ENCODE measurements around the gene GNAQ. TPM values are rescaled to one million over a fixed set of nuclear protein-coding genes. Genes with fewer than 3 reads are reported as not detected.
"Not testable (repeated sequence)": the region's sequence is repeated elsewhere in the genome, so short reads cannot be mapped to it uniquely, and the experiment has no call there.

The GNAQ gene
- 97.5 TPM for total RNA-seq

DNA sequence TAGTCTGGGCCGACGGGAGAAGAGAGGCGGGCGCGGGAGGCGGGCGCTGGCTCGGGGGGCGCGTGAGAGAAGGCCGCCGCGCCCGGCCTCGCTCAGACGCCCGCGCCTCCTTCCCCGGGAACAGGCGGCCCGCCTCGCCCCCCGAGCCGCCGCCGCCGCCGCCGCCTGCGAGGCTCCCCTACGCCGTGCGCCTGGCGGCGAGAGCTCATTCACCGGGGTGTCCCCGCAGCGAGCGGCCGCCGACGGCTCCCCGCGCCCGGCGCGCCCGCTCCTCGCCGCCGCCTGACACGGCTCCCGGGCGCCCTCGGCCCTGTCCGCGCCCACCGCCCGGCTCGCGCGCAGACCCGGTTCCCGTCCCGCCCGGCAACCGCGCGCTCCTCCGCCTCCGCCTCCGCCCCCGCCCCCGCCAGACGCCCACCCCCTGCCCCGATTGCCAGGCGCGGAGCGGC lies at the start of gene GNAQ:
TSS of gene GNAQ (minus strand) at position 368 of the 449 bp plus-strand sequence. CDS start 576 bp downstream, outside the sequence.
- intact Hi-C loops (cut with DNase I) = loop anchor here (10.0 kb wide), 1 partner anchor 57 kb away; no protein-coding TSS in a partner anchor
- ATAC-seq (no peak), DNase-seq (ENCODE audit: low spot score) (no peak)

DNA sequence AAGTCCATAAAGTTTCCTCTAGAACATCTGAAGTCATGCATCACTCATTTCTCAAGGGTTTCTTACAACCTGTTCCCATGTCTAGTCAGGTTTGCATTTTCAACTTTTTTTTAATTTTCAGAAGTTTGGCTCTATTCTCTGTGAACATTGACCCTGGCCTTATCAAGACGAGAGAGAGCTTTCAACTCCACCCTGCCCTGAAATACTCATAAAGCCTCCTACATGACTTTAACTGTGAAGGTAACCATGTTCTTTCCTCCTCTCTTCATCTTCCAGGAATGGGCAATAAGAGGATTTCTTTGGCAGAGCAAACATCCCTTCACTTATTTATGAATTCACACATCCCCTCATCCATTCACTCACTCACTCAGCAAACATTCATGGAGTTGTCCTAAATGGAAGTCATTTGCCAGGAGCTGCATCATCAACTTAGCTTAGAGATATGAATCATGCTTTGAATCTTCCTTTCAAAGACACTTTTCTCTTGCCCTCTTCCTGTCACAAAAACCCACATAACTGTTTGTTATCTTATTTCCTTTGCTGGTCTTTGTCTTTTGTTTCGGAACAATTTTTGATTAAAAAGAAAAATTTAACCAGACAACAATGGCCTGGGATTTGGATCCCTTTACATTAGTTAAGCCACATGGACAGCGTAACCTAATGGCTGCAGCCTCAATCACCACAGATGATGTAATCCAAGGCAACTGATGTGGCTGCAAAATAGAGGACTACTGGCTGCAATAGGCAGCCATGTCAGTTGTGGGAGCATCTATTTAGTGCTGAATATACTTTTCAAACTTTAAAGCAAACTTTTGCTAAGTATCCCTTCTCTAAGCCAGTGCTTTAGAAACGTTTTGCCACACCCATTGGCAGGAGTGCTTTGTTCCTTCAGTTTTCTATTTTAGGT lies 43.0 kb upstream of the GNAQ start:
- ATAC-seq (no peak), DNase-seq (ENCODE audit: low spot score) (no peak)
- intact Hi-C loops (cut with DNase I) = loop anchor here (5.0 kb wide), 1 partner anchor 1078 kb away; no protein-coding TSS in a partner anchor

DNA sequence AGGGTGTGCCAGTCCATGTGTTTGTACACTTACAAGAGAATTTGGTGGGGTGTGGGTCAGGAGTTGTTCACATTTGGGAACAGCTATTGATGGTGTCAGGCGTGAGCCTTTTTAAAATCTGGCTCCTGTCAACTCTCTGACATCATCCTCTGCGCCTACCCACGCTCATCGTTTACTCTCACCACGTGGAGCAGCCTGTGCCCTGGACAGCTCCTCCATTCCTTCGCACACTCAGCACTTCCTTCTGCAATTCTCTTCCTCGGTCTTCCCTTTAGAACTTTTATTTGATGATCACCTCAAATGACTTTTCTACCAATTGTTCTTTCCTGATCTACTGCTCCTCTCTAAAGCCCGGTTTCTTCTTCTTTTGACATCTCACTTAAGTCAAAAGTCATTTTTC lies 42.1 kb upstream of the GNAQ start:
- intact Hi-C loops (cut with DNase I) = loop anchor here (5.0 kb wide), 1 partner anchor 1079 kb away; no protein-coding TSS in a partner anchor
- DNase-seq (ENCODE audit: low spot score) = no peak
- ATAC-seq = no peak

DNA sequence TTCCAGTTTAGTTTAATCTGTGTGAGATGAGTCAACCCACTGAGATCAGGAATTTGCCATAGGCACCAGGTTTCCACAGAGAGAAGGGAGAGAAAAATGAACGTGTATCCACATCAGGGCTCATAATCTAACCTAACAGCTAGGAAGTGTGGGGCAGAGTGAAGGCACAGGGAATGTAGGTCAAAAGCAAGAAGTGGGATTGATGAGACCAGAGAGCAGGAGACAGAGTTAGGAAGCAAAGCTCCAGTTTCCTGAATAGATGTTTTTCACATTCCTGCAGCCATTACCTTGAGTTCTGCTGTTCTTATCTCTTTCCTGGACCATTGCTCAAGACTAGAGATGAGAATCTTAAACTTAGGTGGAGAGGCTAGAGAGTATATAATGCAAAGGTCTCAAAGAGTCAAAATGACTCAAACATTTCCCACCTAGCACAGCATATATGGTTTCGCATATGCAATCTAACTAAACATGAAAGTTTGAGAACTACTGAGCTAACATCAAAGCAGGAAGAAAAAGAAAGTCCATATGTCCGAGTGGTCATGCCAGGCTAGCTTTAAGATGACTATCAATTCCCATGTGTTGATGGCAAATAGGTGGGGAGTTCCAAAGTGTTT lies 41.1 kb upstream of the GNAQ start:
- DNase-seq (ENCODE audit: low spot score) (no peak), ATAC-seq (no peak)
- intact Hi-C loops (cut with DNase I) = loop anchor here (5.0 kb wide), 1 partner anchor 1080 kb away; no protein-coding TSS in a partner anchor

DNA sequence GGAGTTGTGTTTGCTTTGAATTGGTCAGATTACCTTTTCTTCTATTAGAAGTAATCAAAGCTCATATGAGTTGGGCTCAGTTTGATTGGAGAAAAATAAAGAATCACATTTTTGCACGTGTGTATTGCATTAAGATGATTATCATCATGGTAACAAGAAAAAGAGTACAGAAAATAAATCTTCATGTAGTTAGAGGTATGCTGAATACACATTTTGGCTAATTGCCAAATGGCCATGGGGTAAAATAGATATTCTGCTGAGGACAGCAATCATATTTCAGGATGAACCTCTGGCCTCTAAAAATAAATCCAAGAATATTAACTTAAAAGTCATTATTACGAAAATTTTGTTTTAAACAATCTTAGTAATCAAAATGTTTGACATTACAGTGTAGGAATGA lies 38.9 kb upstream of the GNAQ start:
- intact Hi-C loops (cut with DNase I) = loop anchor here (5.0 kb wide), 1 partner anchor 1082 kb away; no protein-coding TSS in a partner anchor
- no peak for ATAC-seq
- DNase-seq (ENCODE audit: low spot score) = no peak

DNA sequence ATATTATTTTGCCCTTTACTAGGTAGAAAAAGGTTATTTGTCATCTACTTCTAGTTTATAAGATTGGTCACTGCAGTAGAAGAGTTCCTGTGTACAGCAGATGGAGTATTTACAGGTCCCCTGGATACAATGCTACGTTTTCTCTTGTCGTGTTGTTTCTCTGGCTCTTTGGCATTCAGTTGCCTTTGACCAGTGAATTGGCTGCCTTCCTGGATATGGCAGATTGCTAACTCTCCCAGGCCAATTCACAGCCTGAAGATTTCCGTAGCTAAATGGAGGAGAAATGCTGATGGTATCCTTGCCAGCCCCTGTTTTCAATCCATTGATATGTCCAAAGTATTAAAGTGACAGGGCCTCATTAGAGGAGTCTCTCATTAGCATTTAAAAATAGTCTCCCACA lies 32.5 kb upstream of the GNAQ start:
- DNase-seq (ENCODE audit: low spot score) (no peak), ATAC-seq (no peak)
- intact Hi-C loops (cut with DNase I) = no loop called here

DNA sequence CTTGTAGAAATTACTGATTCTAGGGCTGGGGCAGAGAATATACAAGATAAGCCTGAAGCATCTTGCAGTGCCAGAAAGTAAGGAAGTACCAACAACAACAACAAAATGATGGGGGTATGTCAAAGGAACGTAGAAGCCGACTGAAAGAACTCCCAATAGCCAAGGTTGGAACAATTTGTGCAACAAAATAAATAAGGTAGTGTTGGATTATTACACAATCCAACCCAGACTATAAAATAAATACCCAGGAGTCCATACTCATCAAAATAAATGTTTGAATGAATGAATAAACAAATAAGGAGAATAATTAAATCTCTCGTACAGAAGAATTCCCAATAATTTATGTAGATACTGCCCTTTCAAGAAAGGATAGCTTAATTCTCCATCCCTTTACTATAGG lies 31.1 kb upstream of the GNAQ start:
- no peak for DNase-seq (ENCODE audit: low spot score)
- ATAC-seq = no peak
- intact Hi-C loops (cut with DNase I) = no loop called here

DNA sequence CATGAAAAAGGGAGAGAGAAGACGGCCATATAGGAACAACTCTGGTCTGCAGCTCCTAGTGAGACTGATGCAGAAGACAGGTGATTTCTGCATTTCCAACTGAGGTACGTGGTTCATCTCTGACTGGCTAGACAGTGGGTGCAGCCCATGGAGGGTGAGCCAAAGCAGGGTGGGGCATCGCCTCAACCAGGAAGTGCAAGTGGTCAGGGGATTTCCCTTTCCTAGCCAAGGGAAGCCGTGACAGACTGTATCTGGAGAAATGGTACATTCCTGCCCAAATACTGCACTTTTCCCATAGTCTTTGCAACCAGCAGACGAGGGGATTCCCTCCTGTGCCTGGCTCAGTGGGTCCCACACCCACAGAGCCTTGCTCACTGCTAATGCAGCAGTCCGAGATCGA lies 22.6 kb upstream of the GNAQ start:
- DNase-seq (ENCODE audit: low spot score); intact Hi-C loops (cut with DNase I); ATAC-seq: not testable (repeated sequence)

DNA sequence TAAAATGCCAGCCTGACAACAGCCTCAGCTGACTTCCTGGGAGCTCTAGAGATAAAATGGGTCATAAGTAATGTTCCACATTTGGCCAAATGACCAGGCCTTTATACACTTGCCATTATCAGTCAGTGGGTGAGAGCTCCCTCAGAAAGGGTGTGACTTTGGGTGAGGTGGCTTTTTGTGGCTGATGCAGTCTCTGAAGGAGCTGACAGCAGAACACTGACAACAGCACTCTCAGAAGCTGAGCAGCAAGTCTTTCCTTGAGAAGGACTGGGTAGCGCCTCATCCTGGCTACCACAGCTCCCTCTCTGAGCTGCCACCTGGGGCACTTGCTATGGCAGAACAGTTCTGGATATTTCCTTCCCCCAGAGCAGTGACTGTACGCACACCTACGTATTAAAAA lies 22.0 kb upstream of the GNAQ start:
- no peak for DNase-seq (ENCODE audit: low spot score)
- intact Hi-C loops (cut with DNase I) = no loop called here
- no peak for ATAC-seq

DNA sequence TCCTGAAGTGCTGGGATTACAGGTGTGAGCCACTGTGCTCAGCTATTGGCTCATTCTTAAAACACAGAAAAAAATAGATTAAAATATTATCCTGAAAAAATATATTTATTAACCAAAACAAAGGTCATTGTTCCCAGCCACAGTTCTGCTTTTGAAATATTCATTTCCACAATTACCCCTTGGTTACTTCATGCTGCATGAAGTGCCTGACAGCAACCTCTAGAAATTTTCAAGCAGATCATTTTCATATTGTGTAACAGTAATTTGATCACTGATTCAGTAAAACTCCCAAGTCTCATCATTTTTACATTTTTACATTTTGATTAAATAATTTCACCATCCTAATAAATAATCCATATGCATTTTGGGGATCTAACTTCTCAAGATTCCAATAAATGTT lies 18.8 kb upstream of the GNAQ start:
- no peak for ATAC-seq
- intact Hi-C loops (cut with DNase I) = no loop called here
- no peak for DNase-seq (ENCODE audit: low spot score)

DNA sequence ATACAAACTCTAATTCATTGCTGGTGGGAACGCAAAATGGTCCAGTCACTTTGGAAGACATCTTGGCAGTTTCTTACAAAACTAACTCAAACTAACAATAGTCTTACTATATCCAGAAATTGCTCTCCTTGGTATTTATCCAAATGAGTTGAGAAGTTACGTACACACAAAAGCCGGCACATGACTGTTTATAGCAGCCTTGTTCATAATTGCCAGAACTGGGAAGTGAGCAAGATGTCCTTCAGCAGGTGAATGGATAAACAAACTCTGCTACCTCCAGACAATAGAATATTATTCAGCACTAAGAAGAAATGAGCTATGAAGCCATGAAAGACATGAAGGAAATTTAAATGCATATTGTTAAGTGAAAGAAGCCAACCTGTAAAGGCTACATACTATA lies 17.9 kb upstream of the GNAQ start:
- DNase-seq (ENCODE audit: low spot score) (no peak), ATAC-seq (no peak)
- intact Hi-C loops (cut with DNase I) = no loop called here

DNA sequence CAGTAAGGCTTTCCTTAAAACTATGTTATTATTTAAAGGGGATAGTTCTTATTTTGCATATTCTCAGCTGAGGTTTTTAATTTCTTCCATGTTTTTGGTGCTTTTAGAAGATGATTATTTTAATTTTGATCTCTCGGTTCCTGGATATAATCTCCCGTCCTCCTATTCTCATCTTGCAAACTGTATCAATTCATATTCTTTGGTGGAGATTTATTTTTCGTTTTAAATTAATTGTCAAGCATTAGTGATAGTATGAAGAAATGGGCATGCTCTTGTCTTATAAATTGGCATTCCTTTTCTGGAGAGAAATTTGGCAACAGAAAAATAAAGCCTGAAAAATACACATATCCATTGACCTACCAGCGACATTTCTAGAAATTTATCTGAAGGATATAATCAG lies 15.5 kb upstream of the GNAQ start:
- no peak for ATAC-seq
- intact Hi-C loops (cut with DNase I) = no loop called here
- no peak for DNase-seq (ENCODE audit: low spot score)

DNA sequence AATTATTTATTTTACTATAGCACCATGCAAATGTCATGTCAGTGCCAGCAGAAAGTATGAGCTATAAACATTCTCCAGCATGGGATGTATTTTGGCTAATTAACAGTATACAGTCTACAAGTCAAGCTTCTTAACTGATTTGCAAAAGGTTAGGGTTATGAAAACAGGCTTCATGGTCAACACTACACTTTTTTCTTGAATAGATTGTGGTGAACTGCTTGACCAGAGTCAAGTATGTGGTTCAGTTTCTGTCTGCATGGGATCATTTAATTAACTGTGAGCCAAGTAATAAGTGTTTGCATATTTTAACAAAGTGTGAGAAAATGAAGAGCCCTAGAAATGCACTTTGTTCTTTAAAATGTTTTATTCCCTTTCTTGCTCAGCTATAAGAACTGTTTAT lies 14.5 kb upstream of the GNAQ start:
- intact Hi-C loops (cut with DNase I) = no loop called here
- no peak for DNase-seq (ENCODE audit: low spot score)
- no peak for ATAC-seq

DNA sequence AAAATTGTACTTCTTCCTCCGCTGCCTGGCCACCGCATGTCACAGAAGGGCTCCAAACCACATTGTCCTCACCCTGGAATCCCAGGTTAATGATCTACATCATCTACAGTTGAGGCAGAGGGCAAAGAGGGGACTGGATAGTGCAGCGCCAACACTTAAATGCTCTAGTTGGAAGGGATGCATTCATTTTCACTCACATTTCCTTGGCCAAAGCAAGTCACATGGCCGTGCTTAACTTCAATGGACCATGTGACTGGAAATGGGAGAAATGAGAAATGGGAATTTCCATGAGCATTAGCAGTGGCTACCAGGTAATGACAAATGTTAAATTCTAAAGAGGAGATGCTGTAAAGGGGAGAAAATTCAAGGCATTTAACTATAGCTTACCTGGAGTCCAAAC lies 13.3 kb upstream of the GNAQ start:
- ATAC-seq = no peak
- no peak for DNase-seq (ENCODE audit: low spot score)
- intact Hi-C loops (cut with DNase I) = no loop called here

DNA sequence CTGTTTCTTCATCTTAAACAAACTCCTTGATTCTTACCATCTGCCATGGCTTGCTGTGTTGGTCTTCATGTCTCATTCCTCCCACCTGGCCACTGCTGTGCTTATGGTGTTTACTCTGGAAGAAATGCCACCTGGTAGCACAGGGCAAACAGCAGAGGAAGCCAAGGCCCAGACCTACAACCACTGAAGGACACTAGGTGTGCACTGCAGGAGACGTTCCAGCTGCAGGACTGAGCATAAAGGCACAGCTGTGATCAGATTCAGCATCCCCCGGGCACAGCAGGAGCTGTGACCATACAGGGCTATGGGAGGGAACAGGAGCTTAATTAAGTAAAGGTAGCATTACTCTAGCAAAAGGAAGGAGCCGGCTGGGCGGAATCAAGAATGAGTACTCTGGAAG lies 12.6 kb upstream of the GNAQ start:
- DNase-seq (ENCODE audit: low spot score) (no peak), ATAC-seq (no peak)
- intact Hi-C loops (cut with DNase I) = no loop called here

DNA sequence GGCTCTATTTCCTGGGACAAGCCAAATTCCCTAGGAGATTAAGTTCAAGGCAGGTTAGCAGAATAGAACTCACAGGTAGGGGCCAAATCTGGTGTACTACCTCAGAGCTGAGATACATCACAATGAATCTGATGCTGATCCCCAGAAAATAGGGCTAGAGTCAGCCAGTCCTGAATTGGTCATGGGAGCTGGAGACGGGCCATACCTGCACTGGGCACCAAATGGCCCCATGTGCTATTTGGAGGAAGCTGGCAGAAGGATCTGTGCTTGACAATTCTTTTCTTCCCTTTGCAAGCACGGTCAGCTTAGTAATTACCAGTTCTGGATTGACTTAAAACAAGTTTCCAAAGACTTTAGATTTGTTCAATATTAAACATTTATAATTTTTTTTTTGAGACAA lies 10.4 kb upstream of the GNAQ start:
- ATAC-seq (no peak), DNase-seq (ENCODE audit: low spot score) (no peak)
- intact Hi-C loops (cut with DNase I) = no loop called here

DNA sequence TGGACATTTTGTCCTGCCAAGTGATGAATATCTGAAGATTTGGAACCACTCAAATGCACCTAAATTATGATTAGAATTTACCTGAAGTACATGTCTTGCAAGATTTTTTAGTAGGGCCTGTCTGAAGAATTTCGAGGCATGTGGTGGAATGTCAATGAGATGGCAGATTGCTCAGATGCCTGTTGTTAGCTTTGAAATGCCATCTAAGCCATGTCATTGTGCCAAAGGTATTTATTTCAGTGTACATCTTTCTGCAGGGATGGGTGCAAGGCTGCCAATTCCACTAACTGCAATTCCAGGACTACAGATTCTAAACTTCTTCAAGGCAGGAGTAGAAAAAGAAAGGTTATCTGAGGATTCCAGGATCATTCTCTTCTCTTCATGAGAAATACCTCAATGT lies 9.1 kb upstream of the GNAQ start:
- DNase-seq (ENCODE audit: low spot score) (no peak), ATAC-seq (no peak)
- intact Hi-C loops (cut with DNase I) = no loop called here

DNA sequence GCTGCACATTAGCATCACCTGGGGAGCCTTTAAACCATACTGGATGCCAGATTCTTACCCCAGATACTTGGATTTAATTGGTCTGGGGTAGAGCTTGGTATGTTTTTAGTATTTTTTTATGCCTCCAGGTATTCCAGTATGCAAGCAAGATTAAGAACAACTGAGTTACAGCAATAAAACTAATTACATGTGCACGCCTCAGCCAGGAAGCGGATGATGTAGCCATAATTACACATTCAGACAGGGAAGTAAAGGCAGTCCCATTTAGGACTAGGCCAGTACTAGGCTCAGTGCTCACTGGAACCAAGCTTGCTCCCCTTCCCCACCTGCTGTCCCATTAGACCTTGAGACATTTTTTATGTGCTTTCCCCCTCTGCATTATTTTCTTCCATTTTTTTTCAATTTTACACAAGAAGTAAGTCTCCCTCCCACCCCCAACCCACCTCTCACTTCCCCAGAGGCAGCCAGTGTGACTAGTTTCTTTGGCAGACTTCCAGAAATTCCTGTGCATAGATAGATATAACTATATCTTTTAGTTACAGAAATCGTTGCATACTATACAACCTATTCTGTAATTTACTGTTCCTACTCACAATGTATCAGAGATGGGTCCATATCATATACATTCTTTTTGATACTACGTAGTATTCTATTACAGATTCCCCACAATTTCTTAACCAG lies 7.1 kb upstream of the GNAQ start:
- intact Hi-C loops (cut with DNase I) = loop anchor here (5.0 to 10.0 kb wide), 2 partner anchors 64 to 601 kb away; no protein-coding TSS in a partner anchor
- DNase-seq (ENCODE audit: low spot score) (no peak), ATAC-seq (no peak)

DNA sequence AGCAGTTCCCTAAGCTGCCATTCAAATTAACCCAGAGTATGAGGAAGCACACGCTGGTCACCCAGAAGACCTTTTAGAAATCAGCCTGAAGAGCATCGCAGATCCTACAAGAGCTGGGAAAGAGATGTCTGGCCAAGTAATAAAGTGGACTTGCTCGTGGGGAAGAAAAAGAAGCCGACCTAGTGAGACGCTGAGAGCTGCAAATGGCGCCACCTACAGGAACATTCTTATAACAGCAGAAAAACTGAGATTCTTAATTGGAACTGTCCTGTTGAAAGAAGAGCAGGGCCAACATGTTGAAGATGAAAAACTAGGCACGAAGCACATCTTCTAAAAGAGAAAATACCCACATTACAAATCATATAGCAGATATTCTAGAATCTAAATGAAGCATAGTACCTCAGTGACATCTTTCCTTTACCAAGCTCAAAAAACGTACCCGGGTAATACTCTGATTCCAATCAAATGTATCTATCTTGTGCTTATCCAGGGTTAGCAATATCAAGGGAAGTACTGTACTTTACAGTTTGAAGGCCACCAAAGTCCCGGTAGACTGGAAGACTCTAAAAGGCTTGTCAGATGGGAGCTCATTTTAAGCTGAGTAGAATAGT lies 3.9 kb upstream of the GNAQ start:
- ATAC-seq (peak; percentile 54), DNase-seq (ENCODE audit: low spot score) (no peak)
- intact Hi-C loops (cut with DNase I) = loop anchor here (5.0 to 10.0 kb wide), 2 partner anchors 61 to 598 kb away; no protein-coding TSS in a partner anchor
